MV-4-11 (cell line): ENCODE results near the gene CATSPERZ.

Experiments used
- DNase-seq: peaks from one replicate; lab custom pipeline; 2025; lab: John Stamatoyannopoulos, UW

CATSPERZ gene

GRCh38 chr11:64341429-64341828, 41.3 kb downstream of the CATSPERZ start:
- no peak for DNase-seq

DNA sequence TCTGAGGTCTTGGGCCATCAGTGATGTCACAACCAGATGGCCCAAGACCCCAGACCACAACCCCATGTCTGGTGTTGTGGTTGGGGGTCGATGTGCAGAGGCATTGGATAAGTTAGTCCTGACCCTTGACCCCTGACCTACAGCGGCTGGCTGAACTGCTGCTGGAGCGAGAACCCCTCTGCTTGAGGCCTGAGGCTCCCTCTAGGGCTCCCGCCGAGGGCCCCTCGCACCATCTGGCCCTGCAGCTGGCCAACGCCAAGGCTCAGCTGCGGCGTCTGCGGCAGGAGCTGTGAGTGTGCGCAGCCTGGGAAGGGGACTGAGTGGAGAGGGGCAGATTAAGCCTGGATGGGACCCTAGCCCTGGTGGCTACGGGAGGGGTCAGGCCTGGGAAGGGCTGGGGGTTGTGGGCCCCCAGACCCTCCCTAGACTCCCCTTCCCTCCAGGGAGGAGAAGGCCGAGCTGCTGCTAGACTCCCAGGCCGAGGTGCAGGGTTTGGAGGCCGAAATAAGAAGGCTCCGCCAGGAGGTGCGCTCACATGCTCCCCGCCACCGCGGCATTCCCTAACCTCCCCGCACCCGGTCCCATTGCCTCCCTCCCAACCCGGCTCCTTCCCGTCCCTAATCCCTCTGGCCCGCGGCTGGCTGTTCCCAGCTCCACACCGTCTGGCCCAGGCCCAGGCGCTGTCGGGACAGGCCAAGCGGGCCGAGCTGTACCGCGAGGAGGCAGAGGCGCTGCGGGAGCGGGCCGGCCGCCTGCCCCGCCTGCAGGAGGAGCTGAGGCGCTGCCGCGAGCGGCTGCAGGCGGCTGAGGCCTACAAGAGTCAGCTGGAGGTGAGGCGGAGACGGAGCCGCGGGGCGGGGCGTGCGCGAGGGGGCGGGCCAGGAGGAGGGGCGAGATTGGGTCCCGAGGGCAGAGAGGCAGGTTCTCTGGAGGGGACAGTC, 42.0 kb downstream of the CATSPERZ start:
- peak; percentile 91 for DNase-seq

GRCh38 chr11:64342869-64343745, 42.9 kb downstream of the CATSPERZ start:
- DNase-seq: no peak

GRCh38 chr11:64343767-64344559, 43.8 kb downstream of the CATSPERZ start:
- DNase-seq: no peak

DNA sequence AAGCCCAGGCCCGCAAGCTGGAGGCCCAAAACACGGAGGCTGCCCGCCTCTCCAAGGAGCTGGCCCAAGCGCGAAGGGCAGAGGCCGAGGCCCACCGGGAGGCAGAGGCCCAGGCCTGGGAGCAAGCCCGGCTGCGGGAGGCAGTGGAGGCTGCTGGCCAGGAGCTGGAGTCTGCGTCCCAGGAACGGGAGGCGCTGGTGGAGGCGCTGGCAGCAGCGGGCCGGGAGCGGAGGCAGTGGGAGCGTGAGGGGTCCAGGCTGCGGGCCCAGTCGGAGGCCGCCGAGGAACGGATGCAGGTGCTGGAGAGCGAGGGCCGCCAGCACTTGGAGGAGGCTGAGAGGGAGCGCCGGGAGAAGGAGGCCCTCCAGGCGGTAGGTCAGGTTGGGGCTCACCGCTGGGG, 44.6 kb downstream of the CATSPERZ start:
- DNase-seq: no peak

- DNase-seq: peak; percentile 30
Observed at GRCh38 chr11:64347193-64347867, 47.2 kb downstream of the CATSPERZ start.

DNA sequence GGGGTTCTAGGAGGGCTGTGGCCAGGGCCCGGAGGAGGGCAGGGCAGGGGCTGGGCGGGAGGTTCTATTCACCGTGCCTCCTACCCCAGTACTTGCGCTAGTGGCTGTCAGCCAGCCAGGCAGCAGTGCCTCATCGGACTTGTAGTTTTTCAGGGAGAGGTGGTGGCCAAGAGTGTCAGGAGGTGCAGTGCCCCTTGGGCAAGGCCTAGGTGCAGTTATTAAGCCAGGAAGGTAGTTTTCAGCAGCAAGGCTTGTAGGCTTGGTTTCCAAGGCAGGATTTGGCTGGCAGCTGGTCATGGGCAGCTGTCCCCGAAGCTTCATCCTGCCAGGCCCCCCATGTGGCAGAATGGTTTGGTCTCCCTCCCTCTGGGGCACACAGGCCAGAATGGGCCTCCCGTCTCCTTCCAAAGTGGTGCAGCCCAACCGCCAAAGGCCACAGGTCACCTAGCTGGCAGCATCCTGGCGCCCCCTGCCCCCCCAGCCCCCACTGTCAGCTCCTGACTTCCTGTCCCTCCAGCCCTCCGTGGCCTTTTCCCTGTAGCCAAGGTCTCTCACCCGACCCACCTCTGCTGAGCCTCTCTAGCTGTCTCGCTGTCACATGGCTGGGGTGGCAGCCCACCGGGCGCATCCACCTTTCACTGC, 48.3 kb downstream of the CATSPERZ start:
- DNase-seq: no peak

DNA sequence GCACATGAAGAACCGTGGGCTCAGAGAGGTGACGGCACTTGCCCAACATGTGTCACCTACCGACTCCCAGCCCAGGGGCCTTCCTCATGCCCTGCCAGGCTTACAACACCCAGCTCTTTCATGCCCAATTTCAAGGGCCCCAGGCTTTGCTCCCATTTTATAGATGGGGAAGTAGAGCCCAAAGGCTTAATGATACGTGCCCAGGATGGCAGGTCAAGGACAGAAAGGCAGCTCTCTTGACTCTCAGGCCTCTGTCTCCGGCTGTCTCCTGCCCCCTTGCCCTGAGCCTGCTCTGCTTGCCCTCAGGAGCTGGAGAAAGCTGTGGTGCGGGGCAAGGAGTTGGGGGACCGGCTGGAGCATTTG, 48.8 kb downstream of the CATSPERZ start:
- no peak for DNase-seq

DNA sequence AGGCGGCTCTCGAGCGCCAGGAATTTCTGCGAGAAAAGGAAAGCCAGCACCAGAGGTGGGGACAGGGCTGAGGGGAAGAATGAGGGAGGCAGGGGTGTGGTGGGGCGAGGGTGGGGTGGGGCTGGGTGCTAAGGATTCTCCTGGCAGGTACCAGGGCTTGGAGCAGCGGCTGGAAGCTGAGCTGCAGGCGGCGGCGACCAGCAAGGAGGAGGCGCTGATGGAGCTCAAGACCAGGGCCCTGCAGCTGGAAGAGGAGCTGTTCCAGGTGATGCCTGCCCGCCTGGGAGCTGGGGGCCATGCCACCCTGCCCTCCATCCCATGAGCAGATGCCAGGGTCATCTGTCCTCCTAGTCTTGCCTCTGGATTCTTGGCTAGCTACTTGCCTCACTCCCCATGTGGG, 49.2 kb downstream of the CATSPERZ start:
- DNase-seq: no peak

DNA sequence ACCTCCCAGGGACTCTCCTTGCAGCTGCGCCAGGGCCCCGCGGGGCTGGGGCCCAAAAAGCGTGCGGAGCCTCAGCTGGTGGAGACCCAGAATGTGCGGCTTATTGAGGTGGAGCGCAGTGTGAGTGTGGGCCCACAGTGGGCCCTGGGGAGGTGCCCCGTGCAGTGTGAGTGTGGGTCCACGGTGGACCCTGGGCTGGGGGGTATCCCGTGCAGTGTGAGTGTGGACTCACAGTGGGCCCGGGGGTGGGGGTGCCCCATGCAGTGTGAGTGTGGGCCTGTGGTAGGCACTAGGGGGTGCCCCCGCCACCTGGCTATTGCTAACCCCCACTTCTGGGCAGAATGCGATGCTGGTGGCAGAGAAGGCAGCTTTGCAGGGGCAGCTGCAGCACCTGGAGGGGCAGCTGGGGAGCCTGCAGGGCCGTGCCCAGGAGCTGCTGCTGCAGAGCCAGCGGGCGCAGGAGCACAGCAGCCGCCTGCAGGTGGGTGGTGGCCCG, 51.0 kb downstream of the CATSPERZ start:
- no peak for DNase-seq

- no peak for DNase-seq
Observed at GRCh38 chr11:64352099-64352994, 52.2 kb downstream of the CATSPERZ start.

DNA sequence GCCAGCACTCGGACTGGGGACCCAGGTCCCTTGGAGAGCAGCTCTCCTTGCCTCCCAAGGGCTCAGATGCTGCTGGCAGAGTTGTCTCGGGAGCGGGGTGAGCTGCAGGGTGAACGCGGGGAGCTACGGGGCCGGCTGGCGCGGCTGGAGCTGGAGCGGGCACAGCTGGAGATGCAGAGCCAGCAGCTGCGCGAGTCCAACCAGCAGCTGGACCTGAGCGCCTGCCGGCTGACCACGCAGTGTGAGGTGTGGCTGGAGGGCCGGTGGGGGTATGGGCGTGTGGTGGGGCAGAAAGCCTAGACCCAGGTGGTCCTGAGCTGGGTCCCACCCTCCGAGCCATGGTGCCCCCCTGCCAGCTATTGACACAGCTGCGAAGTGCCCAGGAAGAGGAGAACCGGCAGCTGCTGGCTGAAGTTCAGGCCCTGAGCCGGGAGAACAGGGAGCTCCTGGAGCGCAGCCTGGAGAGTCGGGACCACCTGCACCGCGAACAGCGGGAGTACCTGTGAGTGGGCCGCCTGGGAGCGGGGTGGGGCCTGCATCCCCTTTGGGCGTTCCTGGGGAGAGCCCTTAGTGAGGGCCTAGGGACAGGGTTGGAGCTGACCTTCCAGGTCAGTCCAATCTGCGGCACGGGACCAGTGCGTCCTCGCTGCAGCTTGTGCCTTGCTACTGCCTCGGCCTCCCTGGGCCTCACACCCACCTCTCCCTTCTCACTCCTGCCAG, 53.0 kb downstream of the CATSPERZ start:
- no peak for DNase-seq

DNA sequence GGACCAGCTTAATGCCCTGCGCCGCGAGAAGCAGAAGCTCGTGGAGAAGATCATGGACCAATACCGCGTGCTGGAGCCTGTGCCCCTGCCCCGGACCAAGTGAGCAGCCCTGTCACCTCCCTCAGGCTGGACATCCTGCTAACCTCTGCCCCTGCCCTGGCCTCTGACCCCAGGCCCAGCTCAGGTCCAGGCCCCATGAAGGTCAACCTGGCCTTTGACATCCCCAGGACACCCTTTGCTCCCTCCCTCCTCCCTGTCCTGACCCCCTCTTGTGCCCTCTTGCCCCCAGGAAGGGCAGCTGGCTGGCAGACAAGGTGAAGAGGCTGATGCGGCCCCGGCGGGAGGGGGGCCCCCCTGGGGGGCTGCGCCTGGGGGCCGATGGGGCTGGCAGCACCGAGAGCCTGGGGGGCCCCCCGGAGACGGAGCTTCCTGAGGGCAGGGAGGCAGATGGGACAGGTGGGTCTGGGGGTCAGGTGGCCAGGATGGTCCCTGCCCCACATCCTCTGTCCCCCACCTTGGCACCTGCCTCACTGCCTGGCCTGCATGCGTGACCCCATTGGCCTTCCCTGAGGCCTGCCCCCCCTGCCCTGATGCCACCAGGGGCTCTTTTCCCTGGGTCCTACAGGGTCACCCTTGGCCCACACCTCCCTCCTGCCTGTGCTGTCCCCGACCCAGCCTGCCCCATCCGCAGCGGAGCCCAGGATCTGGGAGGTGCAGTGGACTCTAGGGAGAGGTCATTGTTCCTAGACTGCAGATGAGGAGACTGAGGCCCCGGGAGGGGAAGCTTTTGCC, 53.8 kb downstream of the CATSPERZ start:
- DNase-seq: no peak
